Karpas-422 (cell line): ENCODE measurements around the gene SEC22C. TPM values are rescaled to one million over a fixed set of nuclear protein-coding genes. Genes with fewer than 3 reads are reported as not detected.

Experiments used
- DNase-seq: peaks from one replicate; pipeline ENCODE4 v3.0.0-alpha.2; 2015
- H2AFZ ChIP-seq: fragments of 200-600 bp; sonication (generic); 2 replicates; pipeline ENCODE4 v1.6.1; 2014; ENCODE audit warnings: antibody characterized with exemption, low read length, mixed read lengths
- H3K27ac ChIP-seq: fragments of 200-600 bp; sonication (generic); 2 replicates; pipeline ENCODE4 v1.5.1; 2014; ENCODE audit warnings: mild to moderate bottlenecking, low read length, moderate library complexity
- H3K27me3 ChIP-seq: fragments of 200-600 bp; sonication (generic); 2 replicates; pipeline ENCODE4 v1.6.1; 2014; ENCODE audit warnings: low read length, mixed read lengths
- H3K36me3 ChIP-seq: fragments of 200-600 bp; sonication (generic); 2 replicates; pipeline ENCODE4 v1.6.1; 2014; ENCODE audit warnings: low read length, mixed read lengths; ENCODE audit not compliant: insufficient read depth
- H3K4me1 ChIP-seq: fragments of 200-600 bp; sonication (generic); 2 replicates; pipeline ENCODE4 v1.6.1; 2014; ENCODE audit warnings: mild to moderate bottlenecking, low read length, mixed read lengths
- H3K4me2 ChIP-seq: fragments of 200-600 bp; sonication (generic); 2 replicates; pipeline ENCODE4 v1.6.1; 2014; ENCODE audit warnings: low read length, low read depth, mild to moderate bottlenecking; ENCODE audit not compliant: poor library complexity, severe bottlenecking
- H3K4me3 ChIP-seq: fragments of 200-600 bp; sonication (generic); 2 replicates; pipeline ENCODE4 v1.5.1; 2014; ENCODE audit warnings: mild to moderate bottlenecking, antibody characterized with exemption, low read length, mixed read lengths
- H3K79me2 ChIP-seq: fragments of 200-600 bp; sonication (generic); 2 replicates; pipeline ENCODE4 v1.6.1; 2014; ENCODE audit warnings: mild to moderate bottlenecking, low read length, mixed read lengths
- H3K9ac ChIP-seq: fragments of 200-600 bp; sonication (generic); 2 replicates; pipeline ENCODE4 v1.6.0; 2014; ENCODE audit warnings: low read length
- H3K9me2 ChIP-seq: fragments of 200-600 bp; sonication (generic), shearing (Covaris generic); replicated peaks from 2 replicates; pipeline ENCODE4 v1.6.0; 2014; ENCODE audit warnings: mild to moderate bottlenecking, low read length, moderate library complexity; ENCODE audit not compliant: insufficient read depth
- H3K9me3 ChIP-seq: fragments of 300-700, 200-600 bp; sonication (generic); 2 replicates; pipeline ENCODE4 v1.6.1; 2014; ENCODE audit warnings: low read length, mixed read lengths
- H4K20me1 ChIP-seq: fragments of 200-600 bp; sonication (generic); 2 replicates; pipeline ENCODE4 v1.6.1; 2014; ENCODE audit warnings: mild to moderate bottlenecking, antibody characterized with exemption, low read length, low read depth; ENCODE audit not compliant: insufficient read depth
- total RNA-seq: library from RNA; depleted of rRNA; stranded (reverse); fragments of >200 nt; shearing (Covaris generic); gene quantifications from 2 replicates; pipeline ENCODE4 v1.2.3, GENCODE V29; 2014; ENCODE audit warnings: low replicate concordance

Gene SEC22C
- total RNA-seq, 1 experiment from 2014 or later: 49.8 TPM

GRCh38 chr3:42511736-42512135, 70.0 kb downstream of the SEC22C start:
- H3K9ac ChIP-seq: no peak overlapping the region
- H3K4me2 ChIP-seq: no peak overlapping the region
- H3K9me3 ChIP-seq: no peaks in the 10 kb centered on the region
- no peaks in the 10 kb centered on the region for H3K79me2 ChIP-seq
- H3K27me3 ChIP-seq: no peaks in the 10 kb centered on the region
- no peaks in the 10 kb centered on the region for H4K20me1 ChIP-seq
- H2AFZ ChIP-seq: no peak overlapping the region
- peaks cover under 1% of the 10 kb centered on the region for H3K4me1 ChIP-seq
- H3K27ac ChIP-seq: no peak overlapping the region
- no peaks in the 10 kb centered on the region for H3K36me3 ChIP-seq
- H3K9me2 ChIP-seq: no peaks in the 10 kb centered on the region
- no peak overlapping the region for H3K4me3 ChIP-seq
- DNase-seq: no peak

GRCh38 chr3:42511201-42511600, 70.6 kb downstream of the SEC22C start:
- H3K9ac ChIP-seq: no peak overlapping the region
- H3K79me2 ChIP-seq: no peaks in the 10 kb centered on the region

GRCh38 chr3:42510325-42510724, 71.4 kb downstream of the SEC22C start:
- Histone ChIP-seq H4K20me1 (no peaks in the 10 kb centered on the region), H3K27ac (no peak overlapping the region), H3K36me3 (no peaks in the 10 kb centered on the region), H3K4me1 (no peaks in the 10 kb centered on the region), H3K9ac (no peak overlapping the region), H3K4me2 (no peak overlapping the region), H3K9me2 (no peaks in the 10 kb centered on the region), H3K27me3 (no peaks in the 10 kb centered on the region), H3K79me2 (no peaks in the 10 kb centered on the region), H2AFZ (no peak overlapping the region), H3K9me3 (no peaks in the 10 kb centered on the region), H3K4me3 (no peak overlapping the region)
- no peak for DNase-seq

More at GRCh38 chr3:42511201-42511600, 70.6 kb downstream of the SEC22C start:
- H2AFZ ChIP-seq: no peak overlapping the region
- no peaks in the 10 kb centered on the region for H4K20me1 ChIP-seq
- H3K4me1 ChIP-seq: no peaks in the 10 kb centered on the region
- no peaks in the 10 kb centered on the region for H3K9me3 ChIP-seq
- no peaks in the 10 kb centered on the region for H3K36me3 ChIP-seq
- no peak overlapping the region for H3K4me2 ChIP-seq
- no peaks in the 10 kb centered on the region for H3K27me3 ChIP-seq
- H3K4me3 ChIP-seq: no peak overlapping the region
- no peaks in the 10 kb centered on the region for H3K9me2 ChIP-seq
- DNase-seq: no peak
- H3K27ac ChIP-seq: no peak overlapping the region

- Histone ChIP-seq H3K4me1 (no peaks in the 10 kb centered on the region), H3K27ac (no peak overlapping the region), H3K9ac (no peak overlapping the region), H3K9me3 (no peaks in the 10 kb centered on the region), H3K79me2 (no peaks in the 10 kb centered on the region), H3K27me3 (no peaks in the 10 kb centered on the region), H3K4me2 (no peak overlapping the region), H3K9me2 (no peaks in the 10 kb centered on the region), H3K4me3 (no peak overlapping the region), H3K36me3 (no peaks in the 10 kb centered on the region), H4K20me1 (no peaks in the 10 kb centered on the region), H2AFZ (no peak overlapping the region)
- no peak for DNase-seq
Measured at GRCh38 chr3:42509111-42509510, 72.7 kb downstream of the SEC22C start.

GRCh38 chr3:42508562-42508961, 73.2 kb downstream of the SEC22C start:
- Histone ChIP-seq H4K20me1 (no peaks in the 10 kb centered on the region), H3K4me1 (no peaks in the 10 kb centered on the region)
- DNase-seq: no peak

GRCh38 chr3:42507761-42508335, 73.9 kb downstream of the SEC22C start:
- no peak overlapping the region for H3K4me2 ChIP-seq
- H4K20me1 ChIP-seq: no peaks in the 10 kb centered on the region
- no peaks in the 10 kb centered on the region for H3K79me2 ChIP-seq

More at GRCh38 chr3:42508562-42508961, 73.2 kb downstream of the SEC22C start:
- no peaks in the 10 kb centered on the region for H3K36me3 ChIP-seq
- no peak overlapping the region for H3K4me3 ChIP-seq
- H3K9me2 ChIP-seq: no peaks in the 10 kb centered on the region
- H3K79me2 ChIP-seq: no peaks in the 10 kb centered on the region
- no peaks in the 10 kb centered on the region for H3K9me3 ChIP-seq
- no peaks in the 10 kb centered on the region for H3K27me3 ChIP-seq
- H3K27ac ChIP-seq: no peak overlapping the region
- H3K9ac ChIP-seq: no peak overlapping the region
- no peak overlapping the region for H3K4me2 ChIP-seq
- no peak overlapping the region for H2AFZ ChIP-seq

GRCh38 chr3:42507252-42507651, 74.5 kb downstream of the SEC22C start:
- H3K27ac ChIP-seq: no peak overlapping the region
- no peak overlapping the region for H2AFZ ChIP-seq
- H3K4me2 ChIP-seq: no peak overlapping the region
- no peaks in the 10 kb centered on the region for H3K9me2 ChIP-seq
- H3K79me2 ChIP-seq: no peaks in the 10 kb centered on the region
- peaks cover 6% of the 10 kb centered on the region for H3K4me1 ChIP-seq
- no peaks in the 10 kb centered on the region for H3K9me3 ChIP-seq
- DNase-seq: no peak
- no peak overlapping the region for H3K9ac ChIP-seq
- H3K36me3 ChIP-seq: no peaks in the 10 kb centered on the region
- no peaks in the 10 kb centered on the region for H3K27me3 ChIP-seq
- H3K4me3 ChIP-seq: no peak overlapping the region
- no peaks in the 10 kb centered on the region for H4K20me1 ChIP-seq

More at GRCh38 chr3:42507761-42508335, 73.9 kb downstream of the SEC22C start:
- peaks cover 1% of the 10 kb centered on the region for H3K4me1 ChIP-seq
- H3K9me3 ChIP-seq: no peaks in the 10 kb centered on the region
- no peak overlapping the region for H3K4me3 ChIP-seq
- H3K27ac ChIP-seq: no peak overlapping the region
- DNase-seq: no peak
- H3K27me3 ChIP-seq: no peaks in the 10 kb centered on the region
- no peak overlapping the region for H2AFZ ChIP-seq
- no peaks in the 10 kb centered on the region for H3K36me3 ChIP-seq
- H3K9ac ChIP-seq: no peak overlapping the region
- no peaks in the 10 kb centered on the region for H3K9me2 ChIP-seq

- no peak overlapping the region for H3K27ac ChIP-seq
- no peak overlapping the region for H2AFZ ChIP-seq
- no peak overlapping the region for H3K4me3 ChIP-seq
- DNase-seq: no peak
- no peak overlapping the region for H3K4me2 ChIP-seq
- H3K36me3 ChIP-seq: no peaks in the 10 kb centered on the region
- no peaks in the 10 kb centered on the region for H3K27me3 ChIP-seq
- no peaks in the 10 kb centered on the region for H3K9me3 ChIP-seq
- no peak overlapping the region for H3K9ac ChIP-seq
- no peaks in the 10 kb centered on the region for H3K79me2 ChIP-seq
- H4K20me1 ChIP-seq: no peaks in the 10 kb centered on the region
- no peaks in the 10 kb centered on the region for H3K9me2 ChIP-seq
- H3K4me1 ChIP-seq: peaks cover 14% of the 10 kb centered on the region
Measured at GRCh38 chr3:42505849-42506410, 75.8 kb downstream of the SEC22C start.
